ENCODE data around the gene FOXN4.

DNA sequence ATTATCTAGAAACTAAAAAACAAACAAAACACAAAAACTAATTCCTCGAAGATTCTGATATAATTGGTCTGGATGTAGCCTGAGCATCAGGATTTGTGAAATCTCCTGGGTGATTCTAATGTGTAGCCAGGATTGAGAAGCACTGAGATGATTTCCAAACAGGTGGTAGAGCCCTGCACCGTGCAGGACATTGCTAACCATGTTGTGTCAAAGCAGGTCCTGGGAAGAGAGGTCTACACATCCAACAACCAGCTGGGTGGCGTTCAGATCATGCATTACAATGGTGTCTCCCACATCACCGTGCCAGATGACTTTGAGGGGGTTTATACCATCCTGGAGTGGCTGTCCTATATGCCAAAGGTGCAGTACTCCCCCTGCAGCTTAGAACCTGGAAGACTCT, 56.3 kb downstream of the FOXN4 start:
- TF ChIP-seq GABPA (IDR thresholded peaks at IDR 0.05; ENCODE audit: low read depth) (no peak), CTCF (IDR thresholded peaks at IDR 0.05; ENCODE audit: insufficient read depth, low read length) (no peak), POLR2AphosphoS5 (IDR thresholded peaks at IDR 0.05; ENCODE audit: low read depth) (no peak), SPI1 (IDR thresholded peaks at IDR 0.05; ENCODE audit: borderline replicate concordance, low read depth) (no peak)
- TF ChIP-seq, protein P1, sequence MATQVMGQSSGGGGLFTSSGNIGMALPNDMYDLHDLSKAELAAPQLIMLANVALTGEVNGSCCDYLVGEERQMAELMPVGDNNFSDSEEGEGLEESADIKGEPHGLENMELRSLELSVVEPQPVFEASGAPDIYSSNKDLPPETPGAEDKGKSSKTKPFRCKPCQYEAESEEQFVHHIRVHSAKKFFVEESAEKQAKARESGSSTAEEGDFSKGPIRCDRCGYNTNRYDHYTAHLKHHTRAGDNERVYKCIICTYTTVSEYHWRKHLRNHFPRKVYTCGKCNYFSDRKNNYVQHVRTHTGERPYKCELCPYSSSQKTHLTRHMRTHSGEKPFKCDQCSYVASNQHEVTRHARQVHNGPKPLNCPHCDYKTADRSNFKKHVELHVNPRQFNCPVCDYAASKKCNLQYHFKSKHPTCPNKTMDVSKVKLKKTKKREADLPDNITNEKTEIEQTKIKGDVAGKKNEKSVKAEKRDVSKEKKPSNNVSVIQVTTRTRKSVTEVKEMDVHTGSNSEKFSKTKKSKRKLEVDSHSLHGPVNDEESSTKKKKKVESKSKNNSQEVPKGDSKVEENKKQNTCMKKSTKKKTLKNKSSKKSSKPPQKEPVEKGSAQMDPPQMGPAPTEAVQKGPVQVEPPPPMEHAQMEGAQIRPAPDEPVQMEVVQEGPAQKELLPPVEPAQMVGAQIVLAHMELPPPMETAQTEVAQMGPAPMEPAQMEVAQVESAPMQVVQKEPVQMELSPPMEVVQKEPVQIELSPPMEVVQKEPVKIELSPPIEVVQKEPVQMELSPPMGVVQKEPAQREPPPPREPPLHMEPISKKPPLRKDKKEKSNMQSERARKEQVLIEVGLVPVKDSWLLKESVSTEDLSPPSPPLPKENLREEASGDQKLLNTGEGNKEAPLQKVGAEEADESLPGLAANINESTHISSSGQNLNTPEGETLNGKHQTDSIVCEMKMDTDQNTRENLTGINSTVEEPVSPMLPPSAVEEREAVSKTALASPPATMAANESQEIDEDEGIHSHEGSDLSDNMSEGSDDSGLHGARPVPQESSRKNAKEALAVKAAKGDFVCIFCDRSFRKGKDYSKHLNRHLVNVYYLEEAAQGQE (IDR thresholded peaks at IDR 0.05; ENCODE audit: insufficient replicate concordance, low read depth) = no peak

All from HL-60 (cell line).